Testis (tissue), 2 donors: ENCODE measurements around the gene CA5A.

Experiments
- POLR2A ChIP-seq: fragments of 450-650 bp; IDR thresholded peaks from one replicate; pipeline ENCODE4 v1.6.1; 2017; ENCODE audit warnings: antibody characterized with exemption, mild to moderate bottlenecking, moderate library complexity
- TF ChIP-seq, protein P1 (sequence below), 3 experiments: fragments of 450-650 bp in 2 of 3; fragments of 200-600 bp in 1 of 3; sonication (generic) in 1 of 3; IDR thresholded peaks; one replicate each; pipeline ENCODE4 v1.5.1; 2016 to 2019; ENCODE audit warnings: antibody characterized with exemption in 3 of 3, mild to moderate bottlenecking in 2 of 3, moderate library complexity in 1 of 3

- TF ChIP-seq, protein P1, sequence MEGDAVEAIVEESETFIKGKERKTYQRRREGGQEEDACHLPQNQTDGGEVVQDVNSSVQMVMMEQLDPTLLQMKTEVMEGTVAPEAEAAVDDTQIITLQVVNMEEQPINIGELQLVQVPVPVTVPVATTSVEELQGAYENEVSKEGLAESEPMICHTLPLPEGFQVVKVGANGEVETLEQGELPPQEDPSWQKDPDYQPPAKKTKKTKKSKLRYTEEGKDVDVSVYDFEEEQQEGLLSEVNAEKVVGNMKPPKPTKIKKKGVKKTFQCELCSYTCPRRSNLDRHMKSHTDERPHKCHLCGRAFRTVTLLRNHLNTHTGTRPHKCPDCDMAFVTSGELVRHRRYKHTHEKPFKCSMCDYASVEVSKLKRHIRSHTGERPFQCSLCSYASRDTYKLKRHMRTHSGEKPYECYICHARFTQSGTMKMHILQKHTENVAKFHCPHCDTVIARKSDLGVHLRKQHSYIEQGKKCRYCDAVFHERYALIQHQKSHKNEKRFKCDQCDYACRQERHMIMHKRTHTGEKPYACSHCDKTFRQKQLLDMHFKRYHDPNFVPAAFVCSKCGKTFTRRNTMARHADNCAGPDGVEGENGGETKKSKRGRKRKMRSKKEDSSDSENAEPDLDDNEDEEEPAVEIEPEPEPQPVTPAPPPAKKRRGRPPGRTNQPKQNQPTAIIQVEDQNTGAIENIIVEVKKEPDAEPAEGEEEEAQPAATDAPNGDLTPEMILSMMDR (IDR thresholded peaks at IDR 0.05) = no peak
- TF ChIP-seq POLR2A = no peak
Observed at GRCh38 chr16:87963400-87963799, 27.1 kb upstream of the CA5A start.
